HG02981 (cell line): ENCODE measurements around the gene ADAMTS17.

ENCODE experiments used
- ATAC-seq: cut with Tn5 transposase; IDR thresholded peaks from one replicate; pipeline ENCODE4 v1.9.1; 2021; ENCODE audit warnings: mild to moderate bottlenecking, moderate library complexity; ENCODE audit not compliant: unreplicated experiment

Gene ADAMTS17

DNA sequence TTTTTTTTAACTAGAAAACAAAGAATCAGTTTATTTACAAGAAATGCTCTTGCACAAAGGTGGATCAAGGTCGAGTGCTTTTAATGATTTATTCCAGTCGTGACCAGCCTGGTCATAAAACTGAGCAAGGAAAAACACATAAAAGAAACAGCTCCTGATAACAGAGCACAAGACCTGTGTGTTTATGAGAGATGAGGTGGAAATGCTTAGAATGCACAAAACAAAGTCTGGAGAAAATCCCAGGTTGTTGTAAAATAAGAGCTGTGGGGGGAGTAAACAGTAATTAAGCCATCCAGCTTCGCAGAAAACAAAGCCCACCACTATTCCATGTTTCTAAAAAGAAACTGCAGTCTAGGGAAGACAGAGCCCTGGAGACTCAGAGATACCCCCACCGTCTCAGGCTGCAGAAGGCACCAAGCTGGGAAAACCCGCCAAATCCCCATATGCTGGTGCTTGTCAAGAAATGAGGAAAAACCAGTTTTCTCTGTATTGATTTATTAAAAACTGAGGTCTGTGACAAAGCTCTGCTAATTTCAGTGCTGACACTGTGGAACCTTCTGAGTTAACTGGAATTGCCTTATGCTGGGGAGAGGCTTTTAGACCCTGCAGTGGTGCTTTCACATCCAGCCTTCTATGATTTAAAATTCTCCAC, 139.3 kb downstream of the ADAMTS17 start:
- no peak for ATAC-seq

GRCh38 chr15:100201376-100202280, 140.1 kb downstream of the ADAMTS17 start:
- ATAC-seq: no peak

DNA sequence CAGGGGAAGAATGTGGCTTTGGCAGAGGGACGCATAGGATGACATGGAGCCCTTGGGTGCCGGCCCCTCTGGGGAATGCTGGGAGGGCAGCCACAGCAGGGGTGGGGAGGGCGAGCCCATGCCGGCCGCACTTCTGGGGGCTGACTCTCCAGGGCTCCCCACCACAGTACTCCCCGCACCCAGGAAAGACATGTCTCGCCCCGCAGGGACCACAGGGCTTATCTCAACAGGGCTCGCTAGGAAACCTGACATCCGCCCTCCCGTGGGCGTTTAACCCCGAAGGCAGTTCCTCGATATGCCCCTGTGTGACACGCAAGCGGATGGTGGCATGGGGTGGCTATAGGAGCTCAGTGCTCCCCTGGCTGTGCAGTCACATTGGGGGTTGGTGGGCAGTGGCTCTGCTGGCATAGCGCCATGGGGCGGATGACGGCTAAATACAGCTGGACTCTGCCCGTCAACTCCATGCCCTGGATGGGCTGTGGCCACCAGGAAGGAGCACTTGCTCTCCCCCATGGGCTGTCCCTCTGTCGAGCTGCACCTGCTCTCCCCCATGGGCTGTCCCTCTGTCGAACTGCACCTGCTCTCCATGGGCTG, 141.4 kb downstream of the ADAMTS17 start:
- ATAC-seq: no peak

GRCh38 chr15:100199711-100200286, 142.0 kb downstream of the ADAMTS17 start:
- ATAC-seq: no peak

DNA sequence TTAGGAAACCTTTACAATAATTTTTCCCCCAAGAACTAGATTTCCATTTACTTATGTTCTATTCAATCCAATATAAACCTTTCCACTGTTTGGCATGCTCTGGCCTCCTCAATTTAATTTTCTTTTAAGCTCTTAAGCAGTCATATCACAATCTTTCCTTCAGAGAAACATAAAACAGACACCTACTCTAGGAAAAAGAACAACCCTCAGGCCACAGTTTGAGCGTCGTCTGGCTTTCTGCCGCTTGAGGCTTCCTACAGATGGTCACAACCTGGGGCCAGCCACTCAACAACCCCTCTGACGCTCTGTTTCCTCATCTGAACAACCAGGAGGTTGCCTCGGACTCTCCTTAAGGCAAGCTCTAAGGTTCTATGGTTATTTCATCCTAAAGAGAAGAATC, 143.3 kb downstream of the ADAMTS17 start:
- ATAC-seq: no peak

- ATAC-seq: no peak
Measured at GRCh38 chr15:100196326-100197058, 145.3 kb downstream of the ADAMTS17 start.

DNA sequence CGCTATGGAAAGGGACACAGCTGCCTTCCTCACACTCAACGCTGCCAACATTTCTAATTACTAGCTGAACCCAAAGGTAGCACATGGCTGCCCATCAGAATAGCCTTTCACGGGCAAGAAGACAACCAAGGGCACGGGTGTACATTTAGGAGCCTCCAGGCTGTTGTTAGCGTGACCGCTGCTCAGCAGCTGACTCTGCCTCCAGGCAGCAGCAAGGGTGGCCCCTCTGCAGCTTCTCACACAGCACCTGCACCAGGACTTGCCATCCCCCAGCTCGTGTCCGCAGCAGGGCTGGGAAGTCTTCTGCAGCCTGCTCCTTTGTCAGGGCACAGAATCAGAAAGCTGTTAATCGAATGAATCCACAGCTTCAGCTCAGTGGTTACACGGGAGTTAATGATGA, 146.8 kb downstream of the ADAMTS17 start:
- no peak for ATAC-seq

DNA sequence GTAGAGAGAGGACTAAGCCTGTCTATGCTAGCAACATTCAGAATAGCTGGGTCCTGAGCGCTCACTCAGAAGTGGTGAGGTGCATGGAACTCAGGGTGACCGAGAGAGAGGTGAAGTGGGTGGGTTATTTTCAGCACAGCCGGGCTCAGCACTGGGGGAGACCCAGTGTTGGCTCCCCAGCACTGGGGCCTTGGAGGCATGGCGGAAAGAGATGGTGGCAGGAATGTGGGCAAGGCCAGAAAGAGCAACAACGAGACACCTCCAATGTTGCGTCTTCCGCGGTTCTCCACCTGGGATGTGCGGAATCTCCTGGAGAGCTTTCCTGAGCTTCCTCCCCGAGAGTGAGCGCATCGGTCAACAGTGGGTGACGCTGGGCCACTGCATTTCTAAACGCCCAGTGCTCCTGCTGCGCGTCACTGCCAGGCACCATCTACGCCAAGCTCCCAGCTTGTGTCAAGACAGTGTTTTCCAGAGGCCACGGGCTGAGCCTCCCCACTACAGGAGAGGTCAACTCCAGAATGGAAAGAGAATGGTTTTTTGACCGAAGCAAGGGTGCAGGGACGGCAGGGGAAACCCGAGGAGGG, 148.4 kb downstream of the ADAMTS17 start:
- ATAC-seq: no peak

DNA sequence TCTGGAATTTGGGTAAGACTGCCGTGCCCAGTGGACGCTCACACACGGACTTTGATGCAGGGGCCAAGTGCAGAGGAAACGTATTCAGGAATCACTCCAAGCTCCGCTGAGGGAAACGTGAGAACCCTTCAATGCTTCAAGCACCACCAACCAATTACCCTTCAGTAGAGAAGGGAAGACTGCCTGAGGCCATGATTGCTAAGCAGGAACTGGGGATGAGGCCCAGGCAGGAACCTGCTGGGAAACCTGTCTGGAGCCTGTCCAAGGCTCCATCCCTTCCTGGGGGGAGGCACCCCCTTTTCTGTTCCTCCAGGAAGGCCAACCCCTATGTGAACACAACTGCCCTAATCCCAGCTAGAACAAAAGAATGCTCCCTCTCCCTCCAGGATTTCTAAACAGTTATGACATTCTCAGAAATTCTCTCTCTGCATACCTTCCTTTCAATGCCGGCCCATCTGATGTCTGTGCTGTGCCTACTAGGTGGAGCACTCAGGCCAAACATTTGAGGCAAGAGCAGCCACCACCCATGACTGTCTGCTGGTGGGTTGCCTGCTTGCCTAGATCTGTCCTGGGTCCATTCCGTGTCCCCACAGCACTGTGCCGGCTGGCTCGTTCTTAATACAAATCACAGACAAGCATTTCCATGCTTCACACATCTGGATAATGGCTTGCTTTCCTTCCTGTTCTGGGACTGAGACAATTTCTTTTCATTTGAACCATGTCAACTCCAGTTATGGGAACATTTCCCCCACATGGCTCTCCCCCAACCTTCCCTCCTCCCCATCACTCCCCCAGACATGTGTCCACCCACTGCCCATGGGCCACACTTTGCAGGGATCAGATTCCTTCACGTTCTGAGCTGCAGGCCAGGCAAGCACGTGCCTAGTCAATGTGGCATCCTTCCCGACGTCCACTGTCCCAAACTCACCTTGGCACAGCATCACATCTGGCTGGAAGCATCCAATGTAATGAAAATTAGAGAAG, 149.4 kb downstream of the ADAMTS17 start:
- no peak for ATAC-seq

DNA sequence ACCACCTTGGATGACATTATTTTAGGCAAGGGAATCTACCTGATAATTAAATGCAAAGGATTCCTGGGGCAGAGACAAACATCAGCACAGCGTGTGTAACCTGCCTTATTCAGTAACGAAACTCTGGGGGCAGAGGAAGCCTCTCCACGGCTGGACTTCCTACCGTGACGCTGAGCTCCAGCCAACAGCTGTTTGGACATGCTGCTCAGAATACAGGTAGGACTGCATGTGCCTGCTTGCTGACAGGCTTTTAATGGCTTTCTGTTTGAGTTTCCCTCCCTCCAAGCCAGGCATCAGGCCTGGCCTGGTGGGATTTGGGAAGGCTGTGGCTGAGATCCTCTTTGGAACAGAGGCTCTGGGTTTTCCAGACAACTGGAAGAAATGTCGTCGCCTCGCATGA, 150.6 kb downstream of the ADAMTS17 start:
- ATAC-seq: no peak

- no peak for ATAC-seq
Measured at GRCh38 chr15:100190675-100191074, 151.1 kb downstream of the ADAMTS17 start.

DNA sequence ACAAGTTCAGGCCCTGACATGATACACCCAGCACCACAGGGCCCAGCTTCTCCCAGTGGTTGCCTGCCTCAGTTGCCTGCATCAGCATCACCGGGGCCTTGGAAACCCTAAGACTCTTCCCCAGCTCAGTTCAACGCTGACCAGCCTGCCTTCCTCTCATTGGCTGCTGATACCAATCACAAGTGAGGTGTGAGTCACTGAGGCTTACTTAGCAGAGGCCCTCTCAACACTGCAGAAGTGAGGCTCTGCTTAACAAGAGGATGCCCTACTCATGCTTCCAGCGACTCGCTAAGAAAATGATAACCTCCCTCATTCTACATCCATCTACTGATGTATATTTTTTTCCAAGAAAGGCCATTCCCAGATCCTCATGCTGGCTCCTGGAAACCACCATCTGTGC, 151.9 kb downstream of the ADAMTS17 start:
- ATAC-seq: no peak

- ATAC-seq: no peak
Measured at GRCh38 chr15:100189319-100189718, 152.5 kb downstream of the ADAMTS17 start.

DNA sequence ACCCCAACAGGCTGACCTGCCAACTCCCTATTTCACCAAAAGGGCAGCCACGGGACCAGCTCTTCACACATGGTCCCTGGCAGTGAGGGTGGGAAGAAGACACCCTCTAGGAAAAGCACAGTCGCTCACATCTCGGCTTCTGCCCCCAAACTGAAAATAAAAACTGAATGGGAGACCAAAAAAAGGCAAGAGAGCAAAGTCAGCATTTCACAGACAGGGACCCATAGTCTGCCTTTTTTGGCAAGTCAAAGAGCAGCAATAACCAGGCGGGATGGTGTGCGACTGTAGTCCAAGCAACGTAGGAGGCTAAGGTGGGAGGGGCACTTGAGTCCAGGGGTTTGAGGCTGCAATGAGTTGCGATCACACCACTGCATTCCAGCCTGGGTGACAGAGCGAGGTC, 154.1 kb downstream of the ADAMTS17 start:
- no peak for ATAC-seq

DNA sequence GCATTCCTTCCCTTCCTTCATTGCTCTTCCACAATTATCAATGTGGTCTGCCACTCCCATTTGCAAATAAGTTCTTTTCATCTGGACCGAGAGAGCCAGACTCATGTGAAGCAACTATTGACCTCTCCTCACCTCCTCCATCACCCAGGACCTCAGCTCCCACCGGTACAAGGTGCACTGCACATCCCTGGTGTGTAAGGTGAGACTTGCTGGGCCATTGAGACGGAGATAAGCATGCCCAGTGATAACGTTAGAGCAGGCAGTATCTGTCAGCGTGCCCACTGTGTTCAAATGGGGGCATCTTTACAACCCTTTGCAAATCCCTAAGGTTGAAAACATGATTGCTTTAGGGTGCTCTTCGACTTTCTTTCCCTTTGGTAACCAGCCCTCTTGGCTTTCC, 154.8 kb downstream of the ADAMTS17 start:
- no peak for ATAC-seq

GRCh38 chr15:100186366-100186765, 155.4 kb downstream of the ADAMTS17 start:
- no peak for ATAC-seq

- ATAC-seq: no peak
Measured at GRCh38 chr15:100183921-100184495, 157.8 kb downstream of the ADAMTS17 start.

DNA sequence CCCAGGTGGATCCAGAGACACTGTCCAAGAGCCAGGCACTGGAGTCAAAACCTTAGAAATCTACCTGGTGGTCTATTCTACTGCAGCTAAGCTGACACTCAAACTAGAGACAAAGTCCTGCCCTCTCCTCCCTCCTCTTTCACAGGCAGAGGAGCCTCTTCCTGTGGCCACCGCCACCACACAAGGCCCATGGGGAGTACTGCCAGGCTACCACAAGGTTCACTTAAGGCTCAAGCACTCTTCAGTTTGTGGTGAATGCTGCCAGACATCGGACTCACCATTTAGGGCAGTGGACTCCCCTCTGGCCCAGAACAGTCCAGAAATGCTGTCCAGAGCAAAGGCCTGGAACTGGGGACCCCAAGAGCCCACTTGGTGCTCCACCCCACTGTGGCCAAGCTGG, 160.9 kb downstream of the ADAMTS17 start:
- no peak for ATAC-seq
